Epithelial cell of proximal tubule (primary cell): ENCODE data around the gene ZNF599. TPM values are rescaled to one million over a fixed set of nuclear protein-coding genes. Genes with fewer than 3 reads are reported as not detected.

Experiments used
- DNase-seq: peaks from one replicate; pipeline ENCODE4 v3.0.0-alpha.2; 2011; ENCODE audit warnings: low read depth
- H3K4me3 ChIP-seq: 2 replicates; pipeline ENCODE4 v1.5.1; 2011; ENCODE audit warnings: low read depth, mild to moderate bottlenecking, low read length
- total RNA-seq: library from RNA; depleted of rRNA; stranded (reverse); fragments of >200 nt; gene quantifications from 2 replicates; pipeline ENCODE4 v1.2.3, GENCODE V29; 2015
- TF ChIP-seq, protein P1 (sequence below): conservative IDR thresholded peaks from 2 replicates; pipeline ENCODE4 v1.5.1; 2012; ENCODE audit warnings: low read depth, mild to moderate bottlenecking, low read length

Gene ZNF599
- total RNA-seq, 1 donor from 2014 or later: 5.7 TPM

DNA sequence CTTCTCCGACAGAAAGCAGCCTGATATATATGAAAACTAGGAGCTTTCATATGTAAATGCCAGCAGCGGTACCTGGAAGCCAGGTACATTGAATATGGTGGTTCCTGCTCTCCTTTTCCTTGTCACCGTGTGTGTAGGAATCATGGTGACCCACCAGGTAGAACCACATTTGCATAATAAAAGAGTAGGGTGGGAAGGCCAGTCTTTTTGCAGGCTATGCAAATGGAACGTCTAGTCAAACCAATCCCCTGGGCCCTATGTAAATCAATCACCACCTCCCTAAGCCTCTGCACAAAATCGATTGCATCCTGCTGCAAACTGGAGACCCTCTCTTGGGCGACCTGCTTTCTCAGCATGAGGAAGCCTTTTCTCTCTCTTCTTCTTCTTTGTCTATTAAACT is 61.1 kb downstream of the ZNF599 start:
- TF ChIP-seq, protein P1, sequence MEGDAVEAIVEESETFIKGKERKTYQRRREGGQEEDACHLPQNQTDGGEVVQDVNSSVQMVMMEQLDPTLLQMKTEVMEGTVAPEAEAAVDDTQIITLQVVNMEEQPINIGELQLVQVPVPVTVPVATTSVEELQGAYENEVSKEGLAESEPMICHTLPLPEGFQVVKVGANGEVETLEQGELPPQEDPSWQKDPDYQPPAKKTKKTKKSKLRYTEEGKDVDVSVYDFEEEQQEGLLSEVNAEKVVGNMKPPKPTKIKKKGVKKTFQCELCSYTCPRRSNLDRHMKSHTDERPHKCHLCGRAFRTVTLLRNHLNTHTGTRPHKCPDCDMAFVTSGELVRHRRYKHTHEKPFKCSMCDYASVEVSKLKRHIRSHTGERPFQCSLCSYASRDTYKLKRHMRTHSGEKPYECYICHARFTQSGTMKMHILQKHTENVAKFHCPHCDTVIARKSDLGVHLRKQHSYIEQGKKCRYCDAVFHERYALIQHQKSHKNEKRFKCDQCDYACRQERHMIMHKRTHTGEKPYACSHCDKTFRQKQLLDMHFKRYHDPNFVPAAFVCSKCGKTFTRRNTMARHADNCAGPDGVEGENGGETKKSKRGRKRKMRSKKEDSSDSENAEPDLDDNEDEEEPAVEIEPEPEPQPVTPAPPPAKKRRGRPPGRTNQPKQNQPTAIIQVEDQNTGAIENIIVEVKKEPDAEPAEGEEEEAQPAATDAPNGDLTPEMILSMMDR: no peak
- H3K4me3 ChIP-seq: no peak overlapping the region
- no peak for DNase-seq

Other genes with a start within 250 kb of the ZNF599 start
- not detected in 2 replicates for gene SCGB2B2, start 96.1 kb downstream of the ZNF599 start, total RNA-seq
- 5.9 and 10.5 TPM in 2 replicates for gene ZNF302, start 95.5 kb downstream of the ZNF599 start, total RNA-seq
- gene ZNF181, start 39.0 kb downstream of the ZNF599 start, total RNA-seq: 5.1 and 5.6 TPM in 2 replicates
- 0.87 and 1.2 TPM in 2 replicates for gene ZNF30, start 153.7 kb upstream of the ZNF599 start, total RNA-seq
- gene ZNF792, start 191.0 kb upstream of the ZNF599 start, total RNA-seq: 3.3 and 4.1 TPM in 2 replicates
- 55.0 and 67.7 TPM in 2 replicates for gene GRAMD1A, start 227.1 kb upstream of the ZNF599 start, total RNA-seq